Coronary artery (tissue), 2 donors: ENCODE data around the gene TSEN54.

Source experiments
- DNase-seq: peaks from one replicate; pipeline ENCODE4 v3.0.0-alpha.2; 2017; ENCODE audit warnings: low spot score
- H3K27ac ChIP-seq, 2 donors: fragments of 200-600 bp; sonication (generic); one replicate each; pipeline ENCODE4 v1.5.1; 2016 to 2019
- H3K4me3 ChIP-seq: fragments of 200-600 bp; sonication (generic); 2 replicates; pipeline ENCODE4 v1.5.1; 2016; ENCODE audit warnings: mild to moderate bottlenecking, moderate library complexity
- TF ChIP-seq, protein P1 (sequence below): fragments of 200-600 bp; sonication (generic); IDR thresholded peaks from one replicate; pipeline ENCODE4 v1.5.1; 2019; ENCODE audit warnings: antibody characterized with exemption

TSEN54 gene

DNA sequence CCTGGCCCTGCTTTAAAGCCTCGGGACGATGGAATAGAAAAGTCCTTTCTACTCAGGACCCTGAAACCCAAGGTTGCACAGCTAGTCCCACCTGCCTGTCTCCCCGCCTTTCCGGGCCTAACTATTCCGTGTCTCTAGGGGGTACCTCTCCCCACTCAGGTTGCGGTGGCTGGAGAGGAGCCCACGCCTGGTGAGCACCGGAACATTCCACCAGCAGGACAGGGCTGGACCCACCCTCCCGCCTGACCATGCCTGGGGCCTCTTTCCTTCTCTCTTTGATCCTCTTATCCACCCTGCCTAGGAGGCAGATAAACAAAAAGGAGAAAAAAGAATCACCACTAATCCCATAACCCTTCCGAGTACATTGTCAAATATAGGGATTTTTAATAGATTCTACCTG, 20.0 kb downstream of the TSEN54 start:
- Histone ChIP-seq H3K4me3 (no peak overlapping the region), H3K27ac (no peak overlapping the region)
- DNase-seq, result no peak
- TF ChIP-seq, protein P1, sequence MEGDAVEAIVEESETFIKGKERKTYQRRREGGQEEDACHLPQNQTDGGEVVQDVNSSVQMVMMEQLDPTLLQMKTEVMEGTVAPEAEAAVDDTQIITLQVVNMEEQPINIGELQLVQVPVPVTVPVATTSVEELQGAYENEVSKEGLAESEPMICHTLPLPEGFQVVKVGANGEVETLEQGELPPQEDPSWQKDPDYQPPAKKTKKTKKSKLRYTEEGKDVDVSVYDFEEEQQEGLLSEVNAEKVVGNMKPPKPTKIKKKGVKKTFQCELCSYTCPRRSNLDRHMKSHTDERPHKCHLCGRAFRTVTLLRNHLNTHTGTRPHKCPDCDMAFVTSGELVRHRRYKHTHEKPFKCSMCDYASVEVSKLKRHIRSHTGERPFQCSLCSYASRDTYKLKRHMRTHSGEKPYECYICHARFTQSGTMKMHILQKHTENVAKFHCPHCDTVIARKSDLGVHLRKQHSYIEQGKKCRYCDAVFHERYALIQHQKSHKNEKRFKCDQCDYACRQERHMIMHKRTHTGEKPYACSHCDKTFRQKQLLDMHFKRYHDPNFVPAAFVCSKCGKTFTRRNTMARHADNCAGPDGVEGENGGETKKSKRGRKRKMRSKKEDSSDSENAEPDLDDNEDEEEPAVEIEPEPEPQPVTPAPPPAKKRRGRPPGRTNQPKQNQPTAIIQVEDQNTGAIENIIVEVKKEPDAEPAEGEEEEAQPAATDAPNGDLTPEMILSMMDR, result no peak

DNA sequence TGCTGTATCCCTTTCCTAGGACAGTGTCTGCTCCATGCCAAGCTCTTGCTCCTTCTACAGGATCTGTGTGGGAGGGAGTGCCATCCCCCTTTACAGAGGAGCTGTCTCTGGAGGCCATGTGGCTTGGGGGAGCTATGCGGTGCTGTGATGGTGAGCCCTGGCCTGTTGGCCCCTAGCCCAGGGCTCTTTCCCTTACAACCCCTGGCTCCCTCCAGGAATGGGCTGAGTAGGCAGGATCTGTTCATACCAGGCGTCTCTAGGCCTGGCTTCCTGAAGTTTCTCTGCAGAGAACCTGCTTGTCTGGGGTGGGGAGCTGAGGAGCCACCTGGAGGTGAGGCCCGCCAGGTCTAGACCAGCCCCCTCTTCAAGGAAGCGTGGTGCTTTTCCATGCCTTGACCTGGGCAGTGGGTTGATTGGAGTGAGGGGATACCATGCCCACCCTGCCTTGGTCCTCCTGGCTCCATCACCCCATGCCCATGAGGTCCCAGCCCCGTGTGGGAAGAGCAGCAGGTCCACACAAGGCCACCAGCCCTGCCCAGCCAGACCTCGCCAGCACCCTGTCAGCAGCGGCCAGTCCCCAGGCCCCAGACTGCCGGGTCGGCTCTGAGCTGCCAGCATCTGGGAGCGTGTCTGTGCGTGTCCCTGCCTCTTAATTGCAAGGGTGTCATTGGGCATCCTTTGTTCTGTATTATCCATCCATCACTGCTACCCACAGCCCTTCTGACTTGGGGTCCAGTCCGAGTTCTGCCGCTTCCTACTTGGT, 23.8 kb downstream of the TSEN54 start:
- Histone ChIP-seq H3K27ac (no peak overlapping the region), H3K4me3 (no peak overlapping the region)
- no peak for DNase-seq
- TF ChIP-seq, protein P1, result no peak

DNA sequence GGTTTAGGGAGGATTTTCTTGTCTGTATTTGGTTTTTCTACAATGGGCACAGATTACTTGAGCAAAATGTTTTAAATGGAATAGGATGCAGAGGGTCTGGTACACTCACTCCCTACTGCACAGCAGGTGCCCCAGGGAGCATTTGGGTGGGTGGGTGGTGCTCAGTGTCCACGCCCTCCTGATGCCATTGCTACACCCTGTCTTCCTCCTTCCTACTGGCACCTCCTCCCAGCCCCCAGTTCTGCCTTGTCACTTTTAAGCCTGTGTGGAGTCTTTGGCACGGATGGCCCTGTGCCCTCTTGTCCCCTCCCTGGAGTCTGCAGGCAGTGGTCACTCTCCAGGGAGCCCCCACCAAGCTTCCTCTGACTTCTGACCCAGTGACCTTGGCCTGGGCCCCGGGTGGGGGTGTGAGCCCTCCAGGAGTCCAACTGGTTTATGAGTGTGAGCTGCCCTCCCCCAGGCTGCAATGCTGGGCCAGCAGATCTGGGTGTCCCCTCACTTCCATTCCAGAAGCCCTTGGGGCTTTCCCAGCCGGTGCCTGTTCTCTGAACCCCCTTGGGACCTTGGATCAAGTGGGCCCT, 24.7 kb downstream of the TSEN54 start:
- Histone ChIP-seq H3K4me3 (no peak overlapping the region), H3K27ac (no peak overlapping the region)
- no peak for DNase-seq
- TF ChIP-seq, protein P1, result no peak

DNA sequence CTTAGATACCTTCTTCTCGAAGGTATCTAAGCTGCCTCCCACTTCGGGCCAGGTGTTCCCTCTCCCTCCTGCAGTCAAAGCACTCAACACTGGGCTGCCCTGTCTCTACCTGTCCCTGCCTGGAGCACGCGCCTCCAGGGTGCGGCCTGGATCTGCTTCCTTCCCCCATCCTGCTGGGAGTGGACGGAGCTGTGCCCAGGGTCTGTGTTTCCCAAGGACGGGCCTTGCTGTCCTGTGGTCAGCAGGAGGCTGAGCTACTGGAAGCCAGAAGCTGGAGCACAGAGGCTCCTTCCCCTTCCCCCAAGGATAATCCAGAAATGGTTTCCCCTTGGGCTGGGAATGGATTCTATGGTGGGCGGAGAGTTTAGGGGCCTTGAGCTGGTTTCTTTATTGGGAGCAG, 25.9 kb downstream of the TSEN54 start:
- Histone ChIP-seq H3K27ac (no peak overlapping the region), H3K4me3 (no peak overlapping the region)
- TF ChIP-seq, protein P1, result no peak
- DNase-seq, result no peak

DNA sequence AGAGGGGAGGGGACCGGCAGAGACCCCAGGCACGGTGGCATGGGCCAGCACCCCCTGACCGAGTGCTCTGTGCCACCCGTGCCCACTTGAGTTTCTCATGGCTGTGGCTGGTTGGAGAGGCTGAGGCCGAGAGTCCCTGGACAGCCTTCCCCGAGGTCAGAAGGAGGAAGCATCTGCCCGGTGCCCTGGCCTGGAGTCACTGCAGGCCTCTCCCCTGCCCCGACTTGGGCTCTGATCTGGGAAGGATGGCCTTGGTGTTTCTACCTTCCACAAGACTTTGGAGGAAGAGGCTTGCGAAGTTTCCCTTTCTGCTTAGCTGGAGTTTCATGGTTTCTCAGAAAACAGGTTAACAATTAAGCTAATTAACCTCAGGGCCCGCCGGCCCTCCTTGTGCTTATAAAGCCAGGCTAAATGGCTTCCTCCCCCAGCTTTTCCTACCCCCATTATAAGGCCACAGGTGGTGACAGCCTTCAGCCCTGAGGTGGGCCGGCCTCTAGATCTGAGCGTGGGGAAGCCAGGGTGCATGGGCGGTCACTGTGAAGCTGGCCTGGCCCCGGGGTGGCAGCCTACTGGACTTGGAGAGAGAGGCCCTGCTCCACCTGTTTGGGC, 26.5 kb downstream of the TSEN54 start:
- no peak overlapping the region for H3K4me3 ChIP-seq
- no peak overlapping the region for H3K27ac ChIP-seq
- no peak for DNase-seq
- TF ChIP-seq, protein P1, result no peak

DNA sequence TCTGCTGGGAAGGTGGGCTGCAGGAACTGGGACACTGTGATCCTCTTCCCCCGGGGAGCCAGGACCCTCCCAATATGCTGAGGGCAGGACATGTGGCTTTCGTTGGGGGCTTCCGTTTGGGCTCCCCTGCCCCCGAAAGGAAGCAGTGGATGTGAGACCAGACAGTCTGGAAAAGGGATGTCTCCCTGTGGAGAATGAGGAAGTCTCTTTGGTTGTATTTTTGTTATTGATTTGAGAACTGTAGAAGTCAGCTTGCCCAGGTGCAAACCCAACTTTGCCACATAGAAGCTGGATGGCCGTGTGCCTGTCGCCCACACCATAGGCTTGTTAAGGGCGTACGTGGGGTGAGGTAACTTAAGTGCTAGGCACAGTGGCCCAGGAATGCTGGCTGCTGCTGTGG, 27.9 kb downstream of the TSEN54 start:
- Histone ChIP-seq H3K4me3 (no peak overlapping the region), H3K27ac (no peak overlapping the region)
- TF ChIP-seq, protein P1, result no peak
- no peak for DNase-seq

DNA sequence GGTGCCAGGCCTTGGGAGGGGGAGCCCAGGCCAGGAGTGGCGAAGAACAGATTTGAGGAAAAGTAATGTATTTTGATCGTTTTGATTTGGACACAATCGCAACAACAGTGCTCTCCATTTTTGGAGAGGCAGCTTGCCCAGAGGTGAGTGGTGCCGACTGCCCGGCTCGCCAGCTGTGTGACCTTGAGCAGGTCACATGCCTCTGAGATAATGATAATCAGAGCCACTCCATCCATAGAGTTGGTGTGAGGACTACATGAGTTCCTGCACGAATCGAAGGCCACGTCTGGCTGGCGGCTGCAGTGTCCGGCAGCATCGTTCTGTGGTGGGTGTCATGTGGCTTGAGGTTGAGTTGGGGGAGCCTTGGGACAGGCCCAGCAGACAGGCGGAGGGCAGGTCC, 29.9 kb downstream of the TSEN54 start:
- H3K4me3 ChIP-seq, result no peak overlapping the region
- no peak overlapping the region for H3K27ac ChIP-seq
- TF ChIP-seq, protein P1, result no peak
- DNase-seq, result no peak
